Stimulated activated CD4-positive, alpha-beta T cell treated with anti-CD3 and anti-CD28 coated beads, Interleukin-15, amount 100 ng/mL, for 1 hour (primary cell): ENCODE measurements around the gene MBD2.
"Not testable (repeated sequence)": the region's sequence is repeated elsewhere in the genome, so short reads cannot be mapped to it uniquely, and the experiment has no call there.

Experiments used
- DNase-seq, 2 donors: peaks; one replicate each; pipeline ENCODE4 v3.0.0-alpha.2; 2020; ENCODE audit warnings: low read depth in 1 of 2, low spot score in 1 of 2

The MBD2 gene

GRCh38 chr18:54224379-54225014, at the start of gene MBD2:
MBD2 (minus strand) TSS chr18:54224669; CDS start chr18:54224559, 110 bp downstream.
- peak; percentile 84 to 92 for DNase-seq

DNA sequence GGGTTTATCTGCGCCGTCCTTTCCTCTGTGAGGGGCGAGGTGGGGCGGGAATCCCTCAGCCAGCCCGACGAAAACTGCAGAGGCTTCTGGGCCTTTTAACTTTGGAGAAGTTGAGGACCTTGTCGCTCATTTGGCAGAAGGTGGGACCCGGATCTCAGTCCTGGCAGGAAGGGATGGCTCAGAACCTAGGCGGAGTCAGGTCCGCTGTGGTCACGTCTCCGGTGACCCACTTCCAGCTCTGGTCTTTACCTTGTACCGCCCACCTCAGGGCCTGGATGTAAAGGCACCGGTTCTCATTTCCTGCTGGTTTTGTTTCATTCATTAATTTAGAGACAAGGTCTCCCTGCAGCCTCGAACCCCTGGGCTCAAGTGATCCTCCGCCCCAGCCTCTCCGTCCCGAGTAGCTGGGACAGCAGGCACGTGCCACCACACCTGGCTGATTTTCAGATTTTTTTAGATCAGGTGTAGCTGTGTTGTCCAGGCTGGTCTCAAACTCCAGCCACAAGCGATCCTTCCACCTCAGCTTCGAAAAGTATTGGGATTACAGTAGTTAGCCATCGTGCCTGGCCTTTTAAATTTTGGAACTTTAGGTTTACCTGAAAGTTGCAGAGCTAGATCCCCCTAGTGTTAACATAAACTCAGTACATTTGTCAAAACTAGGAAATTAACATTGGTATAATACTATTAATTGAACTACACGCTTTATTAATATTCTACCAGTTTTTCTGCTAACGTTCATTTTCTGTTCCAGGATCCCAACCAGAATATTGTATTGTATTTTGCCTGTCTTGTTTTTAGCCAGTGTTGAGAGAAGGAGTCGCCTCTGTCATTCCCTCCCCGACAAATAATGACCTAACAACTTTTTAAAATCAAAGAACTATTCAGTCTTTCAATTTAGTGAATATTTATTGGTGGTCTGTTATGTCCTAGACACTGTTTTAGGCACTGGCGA, 45.7 kb upstream of the MBD2 start:
- peak in 1 of 2 donors; percentile 8 for DNase-seq

GRCh38 chr18:54268751-54269150, 44.3 kb upstream of the MBD2 start:
- DNase-seq: no peak

DNA sequence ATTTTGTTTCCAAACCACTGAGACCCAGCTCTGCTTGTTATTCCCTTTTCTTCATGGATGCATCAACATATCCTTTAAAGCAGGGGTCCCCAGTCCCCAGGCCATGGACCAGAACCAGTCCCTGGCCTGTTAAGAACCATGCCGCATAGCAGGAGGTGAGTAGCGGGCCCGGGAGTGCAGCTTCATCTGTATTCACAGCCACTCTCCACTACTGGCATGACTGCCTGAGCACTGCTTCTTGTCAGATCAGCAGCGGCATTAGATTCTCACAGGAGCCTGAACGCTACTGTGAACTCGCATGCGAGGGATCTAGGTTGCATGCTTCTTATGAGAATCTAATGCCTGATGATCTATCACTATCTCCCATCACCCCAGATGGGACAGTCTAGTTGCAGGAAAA, 43.2 kb upstream of the MBD2 start:
- DNase-seq: no peak

DNA sequence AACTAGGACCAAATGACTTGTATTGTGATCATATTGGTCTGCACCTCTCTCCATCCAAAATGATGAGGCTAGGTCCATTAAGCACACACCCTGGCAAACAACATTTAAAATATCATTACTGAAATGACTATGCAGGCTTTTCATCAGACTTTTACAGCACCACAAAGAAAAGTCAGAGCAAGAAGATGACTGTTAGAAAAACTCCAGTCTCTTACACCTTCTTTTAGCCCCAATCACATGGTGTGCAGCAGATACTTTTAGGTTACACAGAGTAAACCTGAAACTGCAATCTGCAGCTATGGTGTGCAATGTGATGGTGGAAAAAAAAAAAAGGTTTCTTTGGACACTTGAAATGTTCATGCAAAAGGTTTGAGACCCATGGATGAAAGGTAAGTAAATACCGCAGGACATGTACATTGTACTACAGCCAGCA, 39.5 kb upstream of the MBD2 start:
- no peak for DNase-seq

- DNase-seq: peak in 1 of 2 donors; percentile 51
These were observed 37.4 kb upstream of the MBD2 start for GRCh38 chr18:54261894-54262293.

GRCh38 chr18:54260396-54261072, 36.1 kb upstream of the MBD2 start:
- DNase-seq: no peak

DNA sequence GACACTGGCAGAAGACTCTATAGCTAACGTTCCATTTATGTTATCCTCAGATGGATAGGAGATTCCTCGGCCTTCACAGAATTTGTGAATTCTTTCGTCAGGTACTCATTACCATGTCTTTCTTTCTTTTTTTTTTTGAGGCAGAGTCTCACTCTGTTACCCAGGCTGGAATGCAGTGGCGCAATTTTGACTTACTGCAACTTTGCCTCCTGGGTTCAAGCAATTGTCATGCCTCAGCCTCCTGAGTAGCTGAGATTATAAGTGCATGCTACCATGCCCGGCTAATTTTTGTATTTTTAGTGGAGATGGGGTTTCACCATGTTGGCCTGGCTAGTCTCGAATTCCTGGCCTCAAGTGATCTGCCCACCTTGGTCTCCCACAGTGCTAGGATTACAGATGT, 33.3 kb upstream of the MBD2 start:
- not testable (repeated sequence) for DNase-seq

DNA sequence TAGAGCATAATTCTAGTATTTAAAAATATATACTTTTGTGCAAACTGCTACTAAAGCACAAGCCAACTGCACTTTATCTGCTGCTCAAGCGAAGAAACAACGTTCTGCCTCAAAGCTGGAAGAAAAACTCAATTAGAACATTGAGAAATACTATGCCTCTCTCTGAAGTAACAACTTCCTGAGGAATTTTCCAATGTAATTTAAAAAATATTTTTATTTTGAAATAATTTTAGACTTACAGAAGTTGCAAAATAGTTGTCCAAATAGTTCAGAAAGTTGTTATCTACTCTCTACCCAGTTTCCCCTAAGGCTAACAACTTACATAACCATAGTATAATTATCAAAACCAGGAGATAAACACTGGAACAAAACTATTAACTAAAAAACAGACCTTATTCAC, 32.5 kb upstream of the MBD2 start:
- DNase-seq: no peak

GRCh38 chr18:54255141-54255540, 30.7 kb upstream of the MBD2 start:
- DNase-seq: no peak

DNA sequence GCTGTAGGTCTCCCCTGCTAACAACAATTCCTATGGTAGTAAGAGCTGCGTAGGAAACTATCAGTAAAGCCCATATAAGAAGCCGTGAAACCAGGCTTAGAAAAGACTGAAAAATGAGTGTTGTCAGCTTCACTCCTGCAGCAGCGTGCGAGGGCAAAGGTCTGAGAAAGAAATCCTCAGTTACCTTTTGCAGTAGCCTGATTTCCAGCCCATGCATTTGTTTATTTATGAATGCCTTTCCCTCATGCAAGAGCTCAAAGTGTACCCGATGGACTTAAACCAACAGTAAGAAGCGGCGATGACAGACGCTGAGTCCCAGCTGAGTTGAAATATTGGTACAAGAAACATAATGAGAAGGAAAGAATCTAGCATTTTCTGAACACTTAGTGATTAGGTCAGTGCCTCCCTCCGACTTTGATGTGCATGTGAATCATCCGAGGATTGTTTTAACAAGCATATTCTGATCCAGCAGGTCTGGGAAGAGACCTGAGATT, 29.8 kb upstream of the MBD2 start:
- DNase-seq: no peak

GRCh38 chr18:54251606-54252390, 27.3 kb upstream of the MBD2 start:
- DNase-seq: no peak

DNA sequence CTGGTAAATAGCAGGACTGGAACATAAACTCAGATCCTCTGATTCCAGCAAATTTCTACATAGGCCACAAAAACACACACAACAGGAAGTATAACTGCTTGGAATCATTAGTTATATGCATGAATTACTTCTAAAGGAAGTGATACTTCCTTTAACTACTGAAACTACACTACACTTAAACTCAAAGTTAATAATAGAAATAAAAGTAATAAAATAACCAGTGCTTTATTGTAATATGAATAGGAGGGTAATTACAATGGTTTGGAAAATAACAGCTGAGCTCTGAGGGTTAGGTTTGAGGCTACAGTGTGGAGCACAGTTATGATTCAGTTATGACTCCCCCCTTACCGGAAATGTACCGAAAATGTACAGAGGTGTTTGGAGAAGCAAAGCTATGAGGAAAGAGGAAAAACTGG, 26.4 kb upstream of the MBD2 start:
- no peak for DNase-seq

DNA sequence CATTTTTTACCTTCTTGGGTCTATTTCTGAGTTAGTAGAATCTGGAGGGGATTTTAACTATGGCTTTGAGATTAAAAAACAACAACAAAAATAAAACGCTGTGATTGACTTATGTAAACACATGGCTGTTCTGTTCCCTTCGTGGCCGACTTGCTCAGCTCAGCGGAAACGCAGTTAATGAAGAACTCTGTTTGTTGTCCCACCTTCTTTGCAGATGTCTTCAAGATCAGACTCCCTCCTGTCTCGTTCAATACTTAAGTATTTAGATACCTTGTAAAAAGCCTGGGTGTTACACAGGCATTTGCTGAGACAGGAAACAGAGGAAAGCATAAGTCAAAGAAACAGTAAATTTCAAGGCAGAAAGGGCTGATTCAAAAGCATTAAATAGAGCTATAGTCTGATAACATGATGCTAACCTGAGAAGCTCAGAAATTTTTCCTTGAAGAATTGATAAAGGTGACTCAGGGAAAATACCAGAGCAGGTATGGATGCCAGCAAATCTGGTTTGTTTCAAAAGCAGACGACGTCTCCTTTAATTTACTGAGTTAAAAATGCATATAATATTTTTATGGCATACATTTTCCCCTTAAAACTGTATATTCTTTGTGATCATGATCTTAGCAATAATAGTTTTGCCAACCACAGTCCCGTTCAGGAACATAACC, 23.2 kb upstream of the MBD2 start:
- no peak for DNase-seq

- no peak for DNase-seq
These were observed 17.9 kb upstream of the MBD2 start for GRCh38 chr18:54242327-54242726.

GRCh38 chr18:54241483-54241882, 17.0 kb upstream of the MBD2 start:
- DNase-seq: no peak

GRCh38 chr18:54240629-54241107, 16.2 kb upstream of the MBD2 start:
- no peak for DNase-seq

GRCh38 chr18:54239601-54240000, 15.1 kb upstream of the MBD2 start:
- DNase-seq: no peak

GRCh38 chr18:54239091-54239490, 14.6 kb upstream of the MBD2 start:
- DNase-seq: no peak
